SK-N-SH (cell line): ENCODE data around the gene TCAF1. TPM values are rescaled to one million over a fixed set of nuclear protein-coding genes. Genes with fewer than 3 reads are reported as not detected.

Experiments
- CTCF ChIA-PET: fragments of 300-600, 350-600 bp; formaldehyde crosslinking; extraction: SDS; loops from one replicate; lab custom pipeline; 2021; lab: Yijun Ruan, JAX
- POLR2A ChIA-PET: fragments of 350-600 bp; sonication (Branson Sonifier 250); formaldehyde crosslinking; extraction: SDS; loops from one replicate; lab custom pipeline; 2020; ENCODE audit warnings: antibody characterized with exemption, inconsistent platforms; lab: Yijun Ruan, JAX
- DNase-seq: peaks from one replicate; pipeline ENCODE4 v3.0.0; 2012
- H2AFZ ChIP-seq: fragments of 200-600 bp; sonication (generic); 2 replicates; pipeline ENCODE4 v1.8.1; 2016; ENCODE audit warnings: antibody characterized with exemption, mild to moderate bottlenecking, low read depth
- H3F3A ChIP-seq: fragments of 200-600 bp; sonication (generic); replicated peaks from 2 replicates; pipeline ENCODE3; 2016; ENCODE audit warnings: antibody characterized with exemption, mild to moderate bottlenecking; ENCODE audit not compliant: insufficient read depth
- H3K27ac ChIP-seq, 2 experiments: fragments of 200-500 bp in 1 of 2; fragments of 200-600 bp in 1 of 2; sonication (Bioruptor generic) in 1 of 2; sonication (generic), shearing (Covaris generic) in 1 of 2; 2 replicates each; pipeline versions ENCODE4 v1.5.1 to v1.6.1; 2014 to 2016; ENCODE audit warnings: low read depth in 2 of 2, inconsistent platforms in 1 of 2, low read length in 1 of 2, mild to moderate bottlenecking in 1 of 2, mixed read lengths in 1 of 2
- H3K27me3 ChIP-seq: fragments of 200-600 bp; sonication (generic), shearing (Covaris generic); 2 replicates; pipeline ENCODE4 v1.6.1; 2016; ENCODE audit warnings: mixed run types; ENCODE audit not compliant: insufficient read depth
- H3K36me3 ChIP-seq, 2 experiments: fragments of 200-500 bp in 1 of 2; fragments of 200-600 bp in 1 of 2; sonication (Bioruptor generic) in 1 of 2; sonication (generic) in 1 of 2; replicated peaks in 1 of 2; 2 replicates each; pipeline versions ENCODE3 to v1.5.1; 2014 to 2016; ENCODE audit warnings: low read length in 1 of 2, mild to moderate bottlenecking in 1 of 2; ENCODE audit not compliant: insufficient read depth in 2 of 2, control insufficient read depth in 1 of 2
- H3K4me1 ChIP-seq, 2 experiments: fragments of 200-500 bp in 1 of 2; fragments of 200-600 bp in 1 of 2; sonication (Bioruptor generic) in 1 of 2; sonication (generic), shearing (Covaris generic) in 1 of 2; 2 replicates each; pipeline versions ENCODE4 v1.5.1 to v1.6.1; 2014 to 2016; ENCODE audit warnings: low read depth in 1 of 2, low read length in 1 of 2, mixed run types in 1 of 2; ENCODE audit not compliant: insufficient read depth in 2 of 2, control insufficient read depth in 1 of 2
- H3K4me2 ChIP-seq: fragments of 200-600 bp; sonication (generic), shearing (Covaris generic); 2 replicates; pipeline ENCODE4 v1.6.1; 2017; ENCODE audit warnings: mixed run types
- H3K4me3 ChIP-seq, 2 experiments: fragments of 200-500 bp in 1 of 2; fragments of 200-600 bp in 1 of 2; sonication (Bioruptor generic) in 1 of 2; sonication (generic), shearing (Covaris generic) in 1 of 2; 2 replicates each; pipeline versions ENCODE4 v1.5.1 to v1.8.1; 2014 to 2016; ENCODE audit warnings: low read depth in 2 of 2, inconsistent platforms in 1 of 2, low read length in 1 of 2, mild to moderate bottlenecking in 1 of 2, mixed read lengths in 1 of 2, moderate library complexity in 1 of 2
- H3K79me2 ChIP-seq: fragments of 200-600 bp; sonication (generic); 2 replicates; pipeline ENCODE4 v1.8.1; 2017; ENCODE audit warnings: mild to moderate bottlenecking; ENCODE audit not compliant: insufficient read depth
- H3K9ac ChIP-seq: fragments of 200-600 bp; sonication (generic); 2 replicates; pipeline ENCODE4 v1.6.1; 2017; ENCODE audit warnings: mixed run types
- H3K9me2 ChIP-seq: fragments of 200-600 bp; sonication (generic); 2 replicates; pipeline ENCODE4 v1.6.1; 2017; ENCODE audit warnings: mixed run types
- H3K9me3 ChIP-seq: fragments of 200-600 bp; sonication (generic); 2 replicates; pipeline ENCODE4 v1.6.1; 2017; ENCODE audit warnings: mixed run types, mild to moderate bottlenecking, moderate library complexity
- H4K20me1 ChIP-seq: fragments of 200-600 bp; sonication (generic); 2 replicates; pipeline ENCODE4 v1.6.1; 2017; ENCODE audit warnings: mild to moderate bottlenecking, mixed run types; ENCODE audit not compliant: insufficient read depth
- CHD2 ChIP-seq: fragments of 150-350 bp; IDR thresholded peaks from 2 replicates; pipeline ENCODE4 v1.6.1; 2018; ENCODE audit warnings: low read length; ENCODE audit not compliant: partially characterized antibody
- EP300 ChIP-seq, 2 experiments: IDR thresholded peaks; 2 replicates each; pipeline versions ENCODE4 v1.4.0 to v1.6.1; 2012; ENCODE audit warnings: borderline replicate concordance in 1 of 2, low read depth in 1 of 2, low read length in 1 of 2
- EZH2phosphoT487 ChIP-seq: fragments of 200-600 bp; sonication (generic); IDR thresholded peaks from 2 replicates; pipeline ENCODE4 v1.6.1; 2017; ENCODE audit warnings: low read depth, mixed run types, mild to moderate bottlenecking, antibody characterized with exemption, moderate library complexity, borderline replicate concordance
- FOXJ3 ChIP-seq: sonication (generic); formaldehyde crosslinking; IDR thresholded peaks from 2 replicates; pipeline ENCODE4 v1.5.1; 2020; ENCODE audit warnings: mild to moderate bottlenecking, missing genetic modification reagents
- FOXM1 ChIP-seq: IDR thresholded peaks from 2 replicates; pipeline ENCODE4 v1.4.0; 2012; ENCODE audit warnings: low read depth, mild to moderate bottlenecking
- GATA2 ChIP-seq: sonication (generic); formaldehyde crosslinking; IDR thresholded peaks from 2 replicates; pipeline ENCODE4 v1.5.0; 2020; ENCODE audit warnings: mild to moderate bottlenecking, missing genetic modification reagents
- RAD21 ChIP-seq: IDR thresholded peaks from 2 replicates; pipeline ENCODE4 v1.6.1; 2012; ENCODE audit warnings: mild to moderate bottlenecking, low read length
- RFX5 ChIP-seq: IDR thresholded peaks from 2 replicates; pipeline ENCODE4 v1.6.1; 2012; ENCODE audit warnings: mild to moderate bottlenecking, improper control_type of control experiment, low read length
- SMC3 ChIP-seq: IDR thresholded peaks from 2 replicates; pipeline ENCODE4 v1.6.1; 2012; ENCODE audit warnings: low read depth, low read length, improper control_type of control experiment
- TCF12 ChIP-seq: IDR thresholded peaks from 2 replicates; pipeline ENCODE4 v1.4.0; 2012
- TEAD4 ChIP-seq: IDR thresholded peaks from 2 replicates; pipeline ENCODE4 v1.4.0; 2012; ENCODE audit warnings: mild to moderate bottlenecking, borderline replicate concordance; ENCODE audit not compliant: insufficient read depth
- YY1 ChIP-seq: IDR thresholded peaks from 2 replicates; pipeline ENCODE4 v1.4.0; 2012; ENCODE audit warnings: low read depth, mild to moderate bottlenecking
- WGBS: methylation state at CpG from one replicate; pipeline ENCODE4 v1.1.6; 2017; ENCODE audit warnings: low lambda C conversion rate; 5-methylcytosine and 5-hydroxymethylcytosine counted together
- polyA plus RNA-seq, 3 experiments: library from polyadenylated mRNA; depleted of rRNA; stranded (reverse); fragments of >200 nt; gene quantifications; 2 replicates each; pipeline ENCODE4 v1.2.3, GENCODE V29; 2012
- TF ChIP-seq, protein P1 (sequence below): fragments of 200-600 bp; sonication (generic); IDR thresholded peaks from 2 replicates; pipeline ENCODE4 v1.6.1; 2017; ENCODE audit warnings: antibody characterized with exemption, mild to moderate bottlenecking, moderate library complexity
- TF ChIP-seq, protein P2 (sequence below): fragments of 150-350 bp; IDR thresholded peaks from 2 replicates; pipeline ENCODE4 v1.6.1; 2016; ENCODE audit warnings: mild to moderate bottlenecking, low read depth, low read length
- TF ChIP-seq, protein P3 (sequence below): IDR thresholded peaks from 2 replicates; pipeline ENCODE4 v1.4.0; 2012; ENCODE audit warnings: low read depth, borderline replicate concordance

TCAF1 gene
- polyA plus RNA-seq, 1 of the 3 experiments (the other 2 are of a cell fraction): 59.0 TPM

DNA sequence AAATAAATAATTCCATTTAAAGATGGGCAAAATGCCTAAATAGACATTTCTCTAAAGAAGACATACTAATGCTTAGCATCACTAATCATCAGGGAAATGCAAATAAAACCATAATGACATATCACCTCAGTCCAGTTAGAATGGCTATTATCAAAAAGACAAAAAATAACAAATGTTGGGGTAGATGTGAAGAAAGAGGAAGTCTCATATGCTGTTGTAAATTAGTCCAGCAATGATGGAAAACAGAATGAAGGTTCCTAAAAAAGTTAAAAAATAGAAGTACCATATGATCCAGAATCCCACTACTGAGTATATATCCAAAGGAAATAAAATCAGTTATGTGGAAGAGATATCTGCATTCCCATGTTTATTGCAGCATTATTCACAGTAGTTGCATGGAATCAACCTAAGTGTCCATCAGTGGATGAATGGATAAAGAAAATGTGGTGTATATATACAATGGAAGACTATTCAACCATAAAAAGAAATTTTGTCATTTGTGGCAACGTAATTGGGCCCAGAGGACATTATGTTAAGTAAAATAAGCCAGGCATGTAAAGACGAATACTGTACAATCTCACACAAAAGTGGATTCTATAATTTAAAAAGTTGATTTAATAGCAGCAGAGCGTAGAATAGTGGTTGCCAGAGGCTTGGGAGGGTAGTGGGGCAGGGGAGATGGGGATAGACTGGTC, 52.0 kb downstream of the TCAF1 start:
- POLR2A ChIA-PET: no interaction called here

DNA sequence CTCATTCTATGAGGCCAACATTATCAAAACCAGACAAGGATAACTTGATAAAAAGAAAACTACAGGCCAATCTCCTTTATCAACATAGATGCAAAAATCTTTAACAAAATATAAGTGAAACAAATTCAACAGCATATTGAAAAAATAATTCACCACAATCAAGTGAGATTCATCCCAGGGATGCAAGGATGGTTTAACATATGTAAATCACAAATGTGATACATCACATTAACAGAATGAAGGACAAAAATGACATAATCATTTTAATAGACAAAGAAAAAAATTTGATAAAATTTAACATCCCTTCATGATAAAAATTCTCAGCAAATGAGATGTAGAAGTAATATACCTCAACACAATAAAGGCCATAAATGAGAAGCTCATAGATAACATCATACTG, 53.8 kb downstream of the TCAF1 start:
- Histone ChIP-seq H3K79me2 (no peaks in the 10 kb centered on the region), H3K9ac (no peak overlapping the region), H3K36me3 (peaks cover 26 to 39% of the 10 kb centered on the region in 2 experiments), H3K27me3 (no peaks in the 10 kb centered on the region), H3K4me2 (no peak overlapping the region), H3K4me1 (no peaks in the 10 kb centered on the region), H3F3A (peaks cover 15% of the 10 kb centered on the region), H3K27ac (no peak overlapping the region), H3K9me2 (0 out of 2 replicates have a peak, but pooled peaks cover 6% of the 10 kb centered on the region), H2AFZ (no peak overlapping the region), H4K20me1 (no peaks in the 10 kb centered on the region), H3K4me3 (no peak overlapping the region), H3K9me3 (peaks cover 39% of the 10 kb centered on the region)
- POLR2A ChIA-PET: no interaction called here
- CTCF ChIA-PET: interaction anchor here (1.0 kb wide), 1 partner anchor 52 kb away, joined by 3 read pairs; no protein-coding TSS in a partner anchor
- no peak for DNase-seq
- TF ChIP-seq SMC3 (no peak), FOXM1 (no peak), RAD21 (no peak), RFX5 (no peak), EZH2phosphoT487 (no peak), GATA2 (CRISPR knock-in tag) (no peak), FOXJ3 (CRISPR knock-in tag) (no peak), TEAD4 (no peak), EP300 (IDR thresholded peaks at IDR 0.05; ENCODE audit: borderline replicate concordance in 1 of 2, low read depth in 1 of 2, low read length in 1 of 2) (no peak)
- TF ChIP-seq, protein P1, sequence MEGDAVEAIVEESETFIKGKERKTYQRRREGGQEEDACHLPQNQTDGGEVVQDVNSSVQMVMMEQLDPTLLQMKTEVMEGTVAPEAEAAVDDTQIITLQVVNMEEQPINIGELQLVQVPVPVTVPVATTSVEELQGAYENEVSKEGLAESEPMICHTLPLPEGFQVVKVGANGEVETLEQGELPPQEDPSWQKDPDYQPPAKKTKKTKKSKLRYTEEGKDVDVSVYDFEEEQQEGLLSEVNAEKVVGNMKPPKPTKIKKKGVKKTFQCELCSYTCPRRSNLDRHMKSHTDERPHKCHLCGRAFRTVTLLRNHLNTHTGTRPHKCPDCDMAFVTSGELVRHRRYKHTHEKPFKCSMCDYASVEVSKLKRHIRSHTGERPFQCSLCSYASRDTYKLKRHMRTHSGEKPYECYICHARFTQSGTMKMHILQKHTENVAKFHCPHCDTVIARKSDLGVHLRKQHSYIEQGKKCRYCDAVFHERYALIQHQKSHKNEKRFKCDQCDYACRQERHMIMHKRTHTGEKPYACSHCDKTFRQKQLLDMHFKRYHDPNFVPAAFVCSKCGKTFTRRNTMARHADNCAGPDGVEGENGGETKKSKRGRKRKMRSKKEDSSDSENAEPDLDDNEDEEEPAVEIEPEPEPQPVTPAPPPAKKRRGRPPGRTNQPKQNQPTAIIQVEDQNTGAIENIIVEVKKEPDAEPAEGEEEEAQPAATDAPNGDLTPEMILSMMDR: no peak
- TF ChIP-seq, protein P2, sequence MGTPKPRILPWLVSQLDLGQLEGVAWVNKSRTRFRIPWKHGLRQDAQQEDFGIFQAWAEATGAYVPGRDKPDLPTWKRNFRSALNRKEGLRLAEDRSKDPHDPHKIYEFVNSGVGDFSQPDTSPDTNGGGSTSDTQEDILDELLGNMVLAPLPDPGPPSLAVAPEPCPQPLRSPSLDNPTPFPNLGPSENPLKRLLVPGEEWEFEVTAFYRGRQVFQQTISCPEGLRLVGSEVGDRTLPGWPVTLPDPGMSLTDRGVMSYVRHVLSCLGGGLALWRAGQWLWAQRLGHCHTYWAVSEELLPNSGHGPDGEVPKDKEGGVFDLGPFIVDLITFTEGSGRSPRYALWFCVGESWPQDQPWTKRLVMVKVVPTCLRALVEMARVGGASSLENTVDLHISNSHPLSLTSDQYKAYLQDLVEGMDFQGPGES: no peak

More for the DNA sequence above, 52.0 kb downstream of the TCAF1 start:
- H3K9me2 ChIP-seq: 0 out of 2 replicates have a peak, but pooled peaks cover 6% of the 10 kb centered on the region
- H2AFZ ChIP-seq: no peak overlapping the region
- no peaks in the 10 kb centered on the region for H3K27me3 ChIP-seq
- no peak overlapping the region for H3K4me3 ChIP-seq
- no peaks in the 10 kb centered on the region for H3K4me1 ChIP-seq
- H3K9ac ChIP-seq: no peak overlapping the region
- H4K20me1 ChIP-seq: no peaks in the 10 kb centered on the region
- CTCF ChIA-PET: interaction anchor here (1.0 kb wide), 1 partner anchor 31 kb away, joined by 3 read pairs; no protein-coding TSS in a partner anchor
- DNase-seq: no peak
- no peak overlapping the region for H3K4me2 ChIP-seq
- H3K79me2 ChIP-seq: no peaks in the 10 kb centered on the region
- no peak overlapping the region for H3K27ac ChIP-seq
- peaks cover 15% of the 10 kb centered on the region for H3F3A ChIP-seq
- peaks cover 39% of the 10 kb centered on the region for H3K9me3 ChIP-seq
- 67% methylated on average over 3 of the region's 3 CpGs for WGBS
- TF ChIP-seq TCF12 (no peak), GATA2 (CRISPR knock-in tag) (no peak), CHD2 (no peak), YY1 (no peak)
- TF ChIP-seq, protein P1: no peak
- TF ChIP-seq, protein P3, sequence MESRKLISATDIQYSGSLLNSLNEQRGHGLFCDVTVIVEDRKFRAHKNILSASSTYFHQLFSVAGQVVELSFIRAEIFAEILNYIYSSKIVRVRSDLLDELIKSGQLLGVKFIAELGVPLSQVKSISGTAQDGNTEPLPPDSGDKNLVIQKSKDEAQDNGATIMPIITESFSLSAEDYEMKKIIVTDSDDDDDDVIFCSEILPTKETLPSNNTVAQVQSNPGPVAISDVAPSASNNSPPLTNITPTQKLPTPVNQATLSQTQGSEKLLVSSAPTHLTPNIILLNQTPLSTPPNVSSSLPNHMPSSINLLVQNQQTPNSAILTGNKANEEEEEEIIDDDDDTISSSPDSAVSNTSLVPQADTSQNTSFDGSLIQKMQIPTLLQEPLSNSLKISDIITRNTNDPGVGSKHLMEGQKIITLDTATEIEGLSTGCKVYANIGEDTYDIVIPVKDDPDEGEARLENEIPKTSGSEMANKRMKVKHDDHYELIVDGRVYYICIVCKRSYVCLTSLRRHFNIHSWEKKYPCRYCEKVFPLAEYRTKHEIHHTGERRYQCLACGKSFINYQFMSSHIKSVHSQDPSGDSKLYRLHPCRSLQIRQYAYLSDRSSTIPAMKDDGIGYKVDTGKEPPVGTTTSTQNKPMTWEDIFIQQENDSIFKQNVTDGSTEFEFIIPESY: no peak
- H3K36me3 ChIP-seq: peaks cover 26 to 39% of the 10 kb centered on the region in 2 experiments
